ENCODE measurements around the gene SULT1C3.

The SULT1C3 gene

GRCh38 chr2:108285616-108286015 lies 45.8 kb downstream of the SULT1C3 start:
- H3K4me2 ChIP-seq (ENCODE audit: low read length), result no peak overlapping the region
- H3K27me3 ChIP-seq (ENCODE audit: control insufficient read depth, insufficient read depth, low read length), result no peaks in the 10 kb centered on the region
- no peak for TF ChIP-seq CTCF (IDR thresholded peaks at IDR 0.05)

DNA sequence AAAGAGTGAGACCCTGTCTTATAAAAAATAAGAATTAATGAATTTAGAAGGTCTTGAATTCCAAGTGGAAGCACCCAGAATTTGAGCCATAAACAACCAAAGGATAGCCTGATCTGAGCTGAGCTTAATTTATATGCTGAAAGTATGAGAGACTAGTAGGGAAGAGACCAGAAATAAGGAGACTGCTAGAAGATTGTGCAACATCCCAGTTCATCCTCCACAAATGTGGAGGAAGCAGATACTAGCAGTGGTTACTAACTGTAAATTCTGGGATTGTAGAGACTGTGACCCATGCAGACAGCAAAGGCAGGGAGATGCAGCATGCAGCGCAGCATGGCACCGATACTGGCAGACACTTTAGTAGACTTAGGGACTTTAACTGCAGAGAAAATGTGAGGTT lies 47.4 kb downstream of the SULT1C3 start:
- Histone ChIP-seq H2AFZ (no peak overlapping the region), H3K36me3 (ENCODE audit: control insufficient read depth, insufficient read depth, low read length) (no peaks in the 10 kb centered on the region), H3K79me2 (no peaks in the 10 kb centered on the region), H3K27me3 (ENCODE audit: control insufficient read depth, insufficient read depth, low read length) (no peaks in the 10 kb centered on the region), H3K4me3 (ENCODE audit: low read depth, low read length) (no peak overlapping the region), H3K9ac (no peak overlapping the region), H3K4me1 (no peaks in the 10 kb centered on the region), H3K27ac (no peak overlapping the region), H3K4me2 (ENCODE audit: low read length) (no peak overlapping the region), H3K9me3 (ENCODE audit: control insufficient read depth, low read length) (no peaks in the 10 kb centered on the region)
- TF ChIP-seq CTCF (IDR thresholded peaks at IDR 0.05), result no peak

More at GRCh38 chr2:108285616-108286015, 45.8 kb downstream of the SULT1C3 start:
- Histone ChIP-seq H3K27ac (no peak overlapping the region), H3K36me3 (ENCODE audit: control insufficient read depth, insufficient read depth, low read length) (no peaks in the 10 kb centered on the region), H3K4me1 (no peaks in the 10 kb centered on the region), H3K79me2 (no peaks in the 10 kb centered on the region), H2AFZ (no peak overlapping the region), H3K4me3 (ENCODE audit: low read depth, low read length) (no peak overlapping the region), H3K9ac (no peak overlapping the region), H3K9me3 (ENCODE audit: control insufficient read depth, low read length) (no peaks in the 10 kb centered on the region)

DNA sequence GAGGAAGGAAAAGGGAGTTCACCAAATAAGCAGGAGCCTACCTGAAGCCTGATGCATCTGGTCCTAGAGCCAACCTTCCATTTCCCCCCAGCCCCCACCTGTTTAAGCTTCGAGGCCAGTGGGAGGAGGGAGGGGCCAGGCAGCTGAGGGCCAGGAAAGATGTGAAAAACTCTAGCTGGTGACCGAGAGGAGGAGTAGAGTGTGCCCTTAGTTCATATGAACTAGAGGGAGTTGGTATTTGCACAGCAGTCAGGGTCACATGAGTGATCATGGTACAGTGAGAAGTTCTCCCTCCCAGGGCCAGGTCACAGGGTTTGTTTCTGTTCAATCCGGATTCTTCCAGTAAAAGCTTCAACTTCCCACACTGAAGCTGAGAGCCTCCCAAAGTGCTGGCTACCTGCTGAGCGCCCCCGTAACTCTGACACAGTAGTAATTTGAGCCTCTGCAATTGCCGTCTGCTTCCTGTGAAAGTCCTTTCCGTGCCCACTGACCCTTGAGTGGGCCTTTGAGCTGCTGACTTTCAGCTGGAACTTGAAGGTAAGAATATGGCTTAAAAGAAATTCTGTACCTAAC lies 48.9 kb downstream of the SULT1C3 start, which contains the start of gene SULT1C2:
Gene SULT1C2 (plus strand): TSS at position 362 of the 573 bp plus-strand sequence. CDS start 4,773 bp downstream, outside the sequence.
- Histone ChIP-seq H3K27me3 (ENCODE audit: control insufficient read depth, insufficient read depth, low read length) (no peaks in the 10 kb centered on the region), H3K9me3 (ENCODE audit: control insufficient read depth, low read length) (no peaks in the 10 kb centered on the region), H2AFZ (peak within 1 kb of the TSS; percentile 43), H3K4me3 (ENCODE audit: low read depth, low read length) (no peak within 1 kb of the TSS), H3K36me3 (ENCODE audit: control insufficient read depth, insufficient read depth, low read length) (no peaks in the 10 kb centered on the region), H3K4me2 (ENCODE audit: low read length) (peak within 1 kb of the TSS; percentile 42), H3K9ac (no peak within 1 kb of the TSS), H3K4me1 (no peaks in the 10 kb centered on the region), H3K27ac (no peak within 1 kb of the TSS), H3K79me2 (no peaks in the 10 kb centered on the region)
- no peak for TF ChIP-seq CTCF (IDR thresholded peaks at IDR 0.05)

GRCh38 chr2:108293850-108294249 lies 54.1 kb downstream of the SULT1C3 start:
- H2AFZ ChIP-seq, result no peak overlapping the region
- no peak overlapping the region for H3K4me2 ChIP-seq (ENCODE audit: low read length)
- H3K79me2 ChIP-seq, result no peaks in the 10 kb centered on the region
- H3K9me3 ChIP-seq (ENCODE audit: control insufficient read depth, low read length), result no peaks in the 10 kb centered on the region
- no peak overlapping the region for H3K4me3 ChIP-seq (ENCODE audit: low read depth, low read length)
- H3K27me3 ChIP-seq (ENCODE audit: control insufficient read depth, insufficient read depth, low read length), result no peaks in the 10 kb centered on the region
- no peaks in the 10 kb centered on the region for H3K36me3 ChIP-seq (ENCODE audit: control insufficient read depth, insufficient read depth, low read length)
- H3K27ac ChIP-seq, result no peak overlapping the region
- TF ChIP-seq CTCF (IDR thresholded peaks at IDR 0.05), result no peak
- H3K9ac ChIP-seq, result no peak overlapping the region
- H3K4me1 ChIP-seq, result no peaks in the 10 kb centered on the region
